Measurements from ENCODE around the gene ERC2.

Gene ERC2

DNA sequence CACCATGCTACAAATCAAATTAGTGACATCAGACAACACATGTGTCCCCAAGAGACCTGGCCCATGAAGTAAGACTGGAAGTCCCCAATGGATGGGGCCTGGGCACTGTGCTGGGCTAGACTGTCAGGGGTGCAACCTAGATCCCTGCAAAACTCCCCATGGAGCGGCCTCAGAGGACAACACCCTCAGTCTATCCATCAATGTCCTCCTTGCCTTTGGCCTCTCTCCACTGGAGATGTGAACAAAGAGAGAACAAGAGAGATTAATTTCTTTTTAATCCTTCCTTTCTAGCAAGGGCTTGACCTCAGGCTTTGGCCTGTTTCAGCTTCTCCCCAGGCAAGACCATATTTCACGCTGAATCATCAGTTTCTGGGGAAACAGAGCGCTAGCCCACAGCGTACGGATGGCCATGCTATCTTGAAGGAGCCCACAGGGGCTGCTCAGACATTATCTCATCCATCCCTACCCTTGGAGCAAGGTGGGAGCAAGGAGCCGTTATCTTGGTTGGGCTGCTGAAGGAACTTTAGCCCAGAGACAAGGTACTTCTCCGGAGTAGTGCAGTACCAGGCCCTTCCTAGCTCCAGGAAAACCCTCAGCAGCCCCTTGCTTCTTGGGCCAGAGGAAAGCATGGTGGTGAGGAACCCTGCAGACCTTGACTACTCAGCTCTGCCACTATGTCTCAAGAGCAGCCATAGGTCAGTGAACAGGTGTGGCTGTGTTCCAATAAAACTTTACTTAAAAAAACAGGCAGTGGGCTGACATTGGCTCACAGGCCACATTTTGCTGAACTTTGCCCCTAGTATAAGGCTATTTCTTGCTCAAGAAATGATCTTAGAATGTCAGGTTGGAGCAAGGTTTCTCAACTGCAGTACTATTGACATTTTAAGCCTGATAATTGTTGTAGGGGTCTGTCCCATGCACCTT lies 908.5 kb downstream of the ERC2 start:
- no peaks in the 10 kb centered on the region for H3K9me3 Mint-ChIP-seq
- DNase-seq: no peak
- no peak overlapping the region for H3K4me3 Mint-ChIP-seq
- no peak overlapping the region for H3K27ac Mint-ChIP-seq
- no peaks in the 10 kb centered on the region for H3K27me3 Mint-ChIP-seq
- no peaks in the 10 kb centered on the region for H3K36me3 Mint-ChIP-seq
- CTCF ChIA-PET: no interaction called here
- H3K4me1 Mint-ChIP-seq: no peaks in the 10 kb centered on the region

DNA sequence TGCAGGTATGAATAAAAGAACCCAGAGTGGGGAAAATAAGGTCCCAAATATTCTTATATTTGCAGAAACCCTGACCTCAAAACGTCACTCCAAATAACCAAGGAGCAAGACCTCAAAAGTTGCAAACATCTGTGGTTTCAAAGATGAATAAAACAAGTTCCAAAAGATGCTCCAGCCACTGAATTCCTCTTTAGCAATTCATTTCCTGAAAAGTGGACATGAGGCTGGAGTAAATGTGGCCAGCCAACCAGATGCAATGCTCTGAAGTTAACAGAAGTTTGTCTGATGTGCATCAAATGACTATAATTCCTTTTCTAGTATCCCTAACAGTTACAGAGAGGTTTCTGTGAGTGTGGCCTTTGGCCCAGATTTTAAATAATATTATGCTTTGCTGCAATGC lies 910.0 kb downstream of the ERC2 start:
- CTCF ChIA-PET: no interaction called here
- H3K27me3 Mint-ChIP-seq: no peaks in the 10 kb centered on the region
- H3K27ac Mint-ChIP-seq: no peak overlapping the region
- H3K36me3 Mint-ChIP-seq: no peaks in the 10 kb centered on the region
- H3K4me3 Mint-ChIP-seq: no peak overlapping the region
- DNase-seq: no peak
- H3K4me1 Mint-ChIP-seq: no peaks in the 10 kb centered on the region
- no peaks in the 10 kb centered on the region for H3K9me3 Mint-ChIP-seq

DNA sequence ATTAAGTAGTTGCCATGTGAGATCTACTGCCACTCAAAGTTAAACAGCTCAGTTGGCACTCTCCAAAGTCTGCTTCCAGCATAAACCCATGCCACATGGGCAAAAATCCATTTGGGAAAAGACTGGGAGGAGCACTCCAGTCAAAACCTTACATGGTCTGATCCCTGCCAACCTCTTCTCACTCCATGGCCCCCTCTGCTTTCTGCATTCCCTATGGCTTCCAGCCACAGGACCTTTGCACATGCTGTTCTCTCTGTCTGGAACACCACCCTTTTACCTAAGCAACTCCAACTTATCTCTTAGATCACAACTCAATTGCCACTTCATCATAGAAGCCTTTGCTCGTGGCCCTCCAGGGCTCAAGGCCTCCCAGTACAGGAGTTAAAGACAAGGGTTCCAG lies 910.7 kb downstream of the ERC2 start:
- Mint-ChIP-seq H3K4me1 (no peaks in the 10 kb centered on the region), H3K36me3 (no peaks in the 10 kb centered on the region), H3K4me3 (no peak overlapping the region), H3K27ac (no peak overlapping the region), H3K27me3 (no peaks in the 10 kb centered on the region), H3K9me3 (no peaks in the 10 kb centered on the region)
- CTCF ChIA-PET: no interaction called here
- no peak for DNase-seq

GRCh38 chr3:55556619-55557537 lies 911.4 kb downstream of the ERC2 start:
- H3K4me3 Mint-ChIP-seq: no peak overlapping the region
- no peak for DNase-seq
- H3K36me3 Mint-ChIP-seq: no peaks in the 10 kb centered on the region
- H3K27me3 Mint-ChIP-seq: no peaks in the 10 kb centered on the region
- H3K27ac Mint-ChIP-seq: no peak overlapping the region
- no peaks in the 10 kb centered on the region for H3K4me1 Mint-ChIP-seq
- CTCF ChIA-PET: no interaction called here
- no peaks in the 10 kb centered on the region for H3K9me3 Mint-ChIP-seq

- no peaks in the 10 kb centered on the region for H3K36me3 Mint-ChIP-seq
- no peaks in the 10 kb centered on the region for H3K27me3 Mint-ChIP-seq
- no peaks in the 10 kb centered on the region for H3K4me1 Mint-ChIP-seq
- no peaks in the 10 kb centered on the region for H3K9me3 Mint-ChIP-seq
- CTCF ChIA-PET: no interaction called here
- no peak for DNase-seq
- no peak overlapping the region for H3K4me3 Mint-ChIP-seq
- no peak overlapping the region for H3K27ac Mint-ChIP-seq
Measured at GRCh38 chr3:55555873-55556618, 912.2 kb downstream of the ERC2 start.

DNA sequence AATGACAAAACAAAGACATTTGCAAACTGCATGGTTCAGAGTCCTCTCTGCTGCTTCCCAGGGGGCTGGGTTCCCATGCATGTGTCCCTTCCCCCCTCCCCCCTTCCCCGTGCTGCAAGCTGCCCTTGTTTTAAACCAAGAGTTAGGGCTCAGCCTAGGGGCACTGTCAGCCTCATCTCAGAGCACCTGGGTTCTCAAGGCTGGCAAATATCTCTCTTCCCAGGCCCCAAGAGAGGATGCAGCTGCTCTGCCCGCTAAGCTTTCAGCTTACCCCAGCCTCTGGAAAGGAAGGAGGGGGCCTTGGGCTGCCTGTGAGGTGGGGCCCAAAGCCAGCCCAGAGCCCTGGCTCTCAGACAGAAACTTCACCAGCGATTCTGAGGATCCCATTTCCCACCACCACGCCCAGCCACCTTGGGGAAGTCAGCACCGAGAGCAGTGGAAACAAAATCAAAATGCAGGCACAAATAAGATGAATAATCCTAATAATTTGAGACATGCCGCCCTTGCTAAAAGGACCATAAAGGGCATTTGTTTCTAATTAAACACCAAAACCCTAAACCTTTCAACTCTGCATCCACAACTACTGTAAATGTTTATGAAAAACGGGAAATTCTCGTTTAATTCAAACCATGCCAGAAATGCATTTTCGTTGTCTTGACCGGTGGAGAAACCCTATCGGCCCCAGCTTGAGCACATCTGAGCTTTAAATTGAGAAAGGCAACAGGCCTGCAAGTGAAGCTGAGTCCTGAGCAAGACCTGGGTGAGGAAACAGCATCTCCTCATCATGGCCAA lies 913.4 kb downstream of the ERC2 start:
- no peak for DNase-seq
- Mint-ChIP-seq H3K27ac (no peak overlapping the region), H3K9me3 (peaks cover 4% of the 10 kb centered on the region), H3K4me3 (no peak overlapping the region), H3K36me3 (no peaks in the 10 kb centered on the region), H3K27me3 (no peaks in the 10 kb centered on the region), H3K4me1 (no peaks in the 10 kb centered on the region)
- CTCF ChIA-PET: no interaction called here

DNA sequence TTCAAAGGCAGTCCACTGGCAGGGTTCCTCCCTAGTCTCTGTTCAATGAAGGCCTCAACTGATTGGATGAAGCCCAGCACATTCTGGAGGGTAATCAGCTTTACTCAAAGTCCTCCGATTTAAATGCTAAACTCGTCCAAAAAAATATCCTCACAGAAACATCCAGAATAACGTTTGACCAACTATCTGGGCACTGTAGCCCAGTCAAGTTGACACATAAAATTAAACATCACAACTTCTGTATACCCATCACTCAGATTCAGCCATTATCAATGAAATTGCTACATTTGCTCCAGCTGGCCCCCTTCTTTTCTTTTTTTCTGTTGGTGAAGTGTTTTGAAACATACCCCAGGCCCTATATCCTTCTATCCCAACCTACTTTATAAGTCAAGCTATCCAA lies 916.6 kb downstream of the ERC2 start:
- peaks cover 4% of the 10 kb centered on the region for H3K9me3 Mint-ChIP-seq
- H3K27ac Mint-ChIP-seq: no peak overlapping the region
- no peaks in the 10 kb centered on the region for H3K4me1 Mint-ChIP-seq
- H3K36me3 Mint-ChIP-seq: no peaks in the 10 kb centered on the region
- H3K4me3 Mint-ChIP-seq: no peak overlapping the region
- H3K27me3 Mint-ChIP-seq: no peaks in the 10 kb centered on the region
- DNase-seq: no peak
- CTCF ChIA-PET: no interaction called here

- Mint-ChIP-seq H3K9me3 (peaks cover 4% of the 10 kb centered on the region), H3K4me3 (no peak overlapping the region)
- CTCF ChIA-PET: interaction anchor here (0.7 to 1.1 kb wide), 2 partner anchors 45 to 1420 kb away, joined by 3 read pairs; no protein-coding TSS in a partner anchor
Measured at GRCh38 chr3:55549177-55549576, 919.1 kb downstream of the ERC2 start.

DNA sequence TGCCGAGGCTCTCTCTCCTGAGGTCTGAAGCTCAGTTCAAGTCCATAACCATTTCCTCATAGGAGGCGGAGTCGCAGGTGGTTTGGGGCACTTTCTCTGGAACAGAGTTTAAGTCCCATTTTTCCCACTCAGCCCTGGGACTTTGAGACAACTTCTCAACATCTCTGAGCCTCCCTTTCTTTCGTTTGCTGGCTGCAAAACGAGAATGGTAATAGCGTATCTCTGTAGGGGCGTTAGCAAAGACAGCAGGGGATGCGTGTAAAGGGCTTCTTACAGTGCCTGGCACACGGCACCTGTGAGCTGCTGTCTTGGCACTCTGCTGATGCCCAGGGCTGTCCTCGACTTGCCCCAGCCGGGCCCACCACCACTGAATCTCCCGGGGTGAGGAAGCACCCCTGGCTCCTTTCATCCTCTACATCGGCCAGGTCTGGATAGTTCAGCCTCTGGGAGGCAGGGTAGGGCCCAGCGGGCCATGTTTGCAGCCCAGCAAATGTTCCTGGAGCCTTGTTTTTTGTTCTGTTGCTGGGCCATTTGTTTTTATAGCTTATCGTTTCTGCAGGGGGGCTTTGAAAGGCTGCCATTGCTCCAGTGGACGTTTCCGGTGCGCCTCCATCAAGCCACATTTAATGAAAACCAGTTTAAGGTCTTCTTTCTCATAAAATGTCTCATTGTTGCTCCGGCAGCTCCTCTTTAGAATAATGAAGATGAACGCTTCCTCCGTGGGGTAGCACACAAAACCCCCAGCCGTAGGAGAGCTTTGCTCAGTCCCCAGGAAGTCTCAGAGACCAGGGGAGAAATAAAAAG lies 921.2 kb downstream of the ERC2 start:
- Mint-ChIP-seq H3K4me1 (no peaks in the 10 kb centered on the region), H3K36me3 (no peaks in the 10 kb centered on the region), H3K27ac (no peak overlapping the region), H3K4me3 (no peak overlapping the region), H3K27me3 (no peaks in the 10 kb centered on the region), H3K9me3 (peaks cover 6% of the 10 kb centered on the region)
- CTCF ChIA-PET: no interaction called here
- DNase-seq: no peak

More at GRCh38 chr3:55549177-55549576, 919.1 kb downstream of the ERC2 start:
- Mint-ChIP-seq H3K4me1 (no peaks in the 10 kb centered on the region), H3K36me3 (no peaks in the 10 kb centered on the region), H3K27ac (no peak overlapping the region), H3K27me3 (no peaks in the 10 kb centered on the region)
- no peak for DNase-seq

DNA sequence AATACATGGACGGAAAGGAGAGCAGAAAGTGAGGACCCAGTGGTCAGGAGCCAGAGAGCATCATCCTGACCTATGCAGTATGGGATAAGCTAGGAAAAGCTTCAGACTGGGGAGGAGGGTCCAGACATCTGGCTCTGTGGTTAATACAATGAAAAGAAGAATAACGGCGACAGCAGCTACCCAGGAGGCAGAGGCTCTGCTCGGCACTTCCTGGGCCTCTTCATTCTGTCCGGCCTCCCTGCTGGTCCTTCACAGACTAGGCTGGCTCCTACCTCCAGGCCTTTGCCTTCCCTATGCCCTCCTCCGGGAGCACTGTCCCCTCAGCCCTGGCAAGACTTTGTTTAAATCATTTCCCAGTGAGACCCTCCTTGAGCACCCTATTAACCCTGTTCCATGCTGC lies 922.3 kb downstream of the ERC2 start:
- CTCF ChIA-PET: no interaction called here
- no peak overlapping the region for H3K4me3 Mint-ChIP-seq
- H3K4me1 Mint-ChIP-seq: no peaks in the 10 kb centered on the region
- no peaks in the 10 kb centered on the region for H3K27me3 Mint-ChIP-seq
- H3K9me3 Mint-ChIP-seq: peaks cover 6% of the 10 kb centered on the region
- no peak for DNase-seq
- H3K27ac Mint-ChIP-seq: no peak overlapping the region
- no peaks in the 10 kb centered on the region for H3K36me3 Mint-ChIP-seq

GRCh38 chr3:55544219-55544618 lies 924.0 kb downstream of the ERC2 start:
- CTCF ChIA-PET: no interaction called here
- Mint-ChIP-seq H3K4me3 (no peak overlapping the region), H3K4me1 (no peaks in the 10 kb centered on the region), H3K36me3 (no peaks in the 10 kb centered on the region), H3K9me3 (peaks cover 2% of the 10 kb centered on the region), H3K27me3 (no peaks in the 10 kb centered on the region), H3K27ac (no peak overlapping the region)
- DNase-seq: no peak

DNA sequence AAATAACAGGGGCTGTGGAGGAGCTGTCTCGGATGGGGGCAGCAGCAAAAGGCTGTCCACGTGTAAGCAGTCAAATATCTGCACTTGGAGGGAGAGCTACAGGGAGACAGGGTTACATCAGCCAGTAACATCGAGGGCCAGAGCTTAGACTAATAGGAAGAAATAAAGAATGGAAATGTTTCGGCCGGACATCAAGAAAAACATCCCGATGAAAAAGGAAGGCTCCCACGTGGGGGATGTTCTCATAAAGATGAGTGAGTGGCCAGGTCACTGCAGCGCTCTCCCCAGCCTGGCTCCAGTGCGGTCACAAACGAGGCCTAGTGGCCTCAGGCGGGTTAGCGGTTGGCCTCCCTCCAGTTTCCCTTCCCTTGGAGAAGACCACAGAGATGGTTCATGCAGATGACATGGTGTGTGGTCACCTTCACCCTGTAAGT lies 925.1 kb downstream of the ERC2 start:
- Mint-ChIP-seq H3K27me3 (no peaks in the 10 kb centered on the region), H3K27ac (no peak overlapping the region), H3K4me1 (no peaks in the 10 kb centered on the region), H3K9me3 (peaks cover 2% of the 10 kb centered on the region), H3K4me3 (no peak overlapping the region), H3K36me3 (no peaks in the 10 kb centered on the region)
- CTCF ChIA-PET: no interaction called here
- DNase-seq: no peak

- no peak overlapping the region for H3K4me3 Mint-ChIP-seq
- H3K27ac Mint-ChIP-seq: no peak overlapping the region
- H3K4me1 Mint-ChIP-seq: no peaks in the 10 kb centered on the region
- CTCF ChIA-PET: no interaction called here
- H3K27me3 Mint-ChIP-seq: no peaks in the 10 kb centered on the region
- DNase-seq: no peak
- H3K36me3 Mint-ChIP-seq: no peaks in the 10 kb centered on the region
- peaks cover 2% of the 10 kb centered on the region for H3K9me3 Mint-ChIP-seq
Measured at GRCh38 chr3:55541456-55541855, 926.8 kb downstream of the ERC2 start.

Data from activated naive CD4-positive, alpha-beta T cell treated with anti-CD3 and anti-CD28 coated beads, Interleukin-2, amount 10 ng/mL, durations not matched to agents 7 days and 5 days (primary cell).